Midbrain (tissue), 1 donor: ENCODE measurements around the gene SLC9A9.
A peak's percentile ranks its signal among the peaks of the same experiment; 100 is the strongest.

Experiments used
- DNase-seq: peaks from one replicate; lab custom pipeline; 2025; lab: John Stamatoyannopoulos, UW

Gene SLC9A9

DNA sequence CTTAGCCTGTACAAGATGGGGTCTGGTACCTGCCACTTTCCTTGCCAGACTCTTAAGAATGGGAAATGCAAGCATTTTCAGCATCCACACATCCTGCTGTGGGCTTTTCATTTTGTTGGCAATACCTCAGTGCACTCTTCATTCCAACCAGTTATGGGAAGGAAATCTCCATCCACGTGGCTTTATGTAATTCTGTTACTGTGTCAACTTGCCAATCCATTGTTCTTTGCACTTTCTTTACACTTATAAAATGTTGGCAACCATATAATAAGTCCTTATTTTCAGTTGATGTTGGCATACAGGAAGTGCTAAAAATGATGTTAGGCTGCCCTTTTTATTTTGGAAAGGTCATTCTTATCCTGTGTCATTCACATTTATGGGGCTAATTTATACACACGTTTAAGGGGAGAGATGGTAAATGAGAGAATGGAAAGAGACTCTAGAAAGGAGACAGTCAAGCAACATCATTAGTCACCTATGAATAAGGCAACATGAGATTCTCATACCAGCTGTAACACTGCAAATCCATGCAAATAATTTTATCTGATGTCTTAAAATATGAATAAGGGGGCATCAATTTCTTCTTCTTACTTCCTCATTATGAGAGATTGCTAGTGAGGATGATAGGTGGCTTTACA lies 490.0 kb downstream of the SLC9A9 start:
- no peak for DNase-seq

DNA sequence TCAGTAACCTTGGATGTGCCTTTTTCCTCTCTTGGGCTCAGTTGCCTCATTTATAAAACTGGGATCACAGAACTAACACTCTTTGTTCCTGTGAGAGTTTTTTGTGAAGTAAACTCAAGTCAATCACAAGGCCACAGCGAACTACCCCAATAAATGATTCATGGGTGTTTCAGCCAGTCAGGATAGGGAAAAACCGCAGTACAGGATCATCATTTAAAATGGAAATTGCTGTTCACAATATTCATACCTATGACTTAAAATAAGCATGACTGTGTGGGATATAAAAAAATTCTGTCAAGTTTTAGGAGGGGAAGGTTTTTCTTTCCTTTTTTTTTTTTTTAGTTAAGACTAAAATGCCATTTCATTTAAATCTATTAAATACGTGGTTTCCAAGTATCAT lies 490.6 kb downstream of the SLC9A9 start:
- no peak for DNase-seq

DNA sequence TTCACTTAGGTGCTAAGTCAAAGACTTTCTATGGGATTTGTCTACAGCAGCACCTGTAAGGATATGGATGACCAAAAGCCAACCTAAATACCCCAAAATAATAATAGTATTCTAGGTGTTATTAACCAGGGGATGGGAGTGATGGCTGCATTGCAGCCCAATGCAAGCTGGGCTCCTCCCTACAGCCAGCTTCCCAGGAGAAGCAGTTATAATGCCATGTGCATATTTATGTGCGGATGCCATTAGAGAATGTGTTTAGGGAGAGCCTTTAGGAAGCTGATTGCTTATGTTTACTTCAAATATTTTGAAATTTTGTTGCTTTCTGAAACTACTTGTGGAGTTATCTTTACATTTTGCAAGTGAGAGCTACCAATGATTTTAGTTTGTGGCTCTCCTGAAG lies 491.4 kb downstream of the SLC9A9 start:
- DNase-seq, result no peak

- DNase-seq, result no peak
Observed at GRCh38 chr3:143354342-143354741, 493.9 kb downstream of the SLC9A9 start.

DNA sequence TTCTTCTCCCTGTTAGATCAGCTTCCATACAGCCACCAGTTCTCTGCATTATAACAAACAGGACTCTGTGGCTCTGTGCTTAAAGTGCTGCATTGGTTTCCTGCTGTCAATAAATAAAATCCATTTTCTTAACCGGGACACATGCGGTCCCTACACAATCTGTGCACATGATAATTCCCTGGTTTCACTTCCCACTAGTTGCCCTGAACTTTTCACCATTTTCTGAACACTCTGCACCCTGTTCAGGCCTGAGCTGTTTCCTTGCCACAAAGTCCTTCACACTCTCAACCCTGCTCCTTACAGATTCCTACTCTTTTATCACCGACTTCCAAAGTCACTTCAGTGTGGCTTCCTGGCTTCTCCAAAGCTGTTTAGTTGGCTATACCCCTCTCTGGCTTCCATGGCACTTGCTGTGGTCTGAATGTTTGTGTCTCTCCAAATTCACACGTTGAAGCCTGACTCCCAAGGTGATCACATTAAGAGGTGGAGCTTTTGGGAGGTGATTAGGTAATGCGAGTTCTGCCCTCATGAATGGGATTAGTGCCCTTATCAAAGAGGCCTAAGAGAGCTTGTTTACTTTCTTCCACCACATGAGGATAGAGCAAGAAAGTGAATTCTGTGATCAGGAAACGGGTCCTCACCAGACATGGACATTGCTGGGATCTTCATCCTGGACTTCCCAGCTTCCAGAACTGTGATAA lies 495.3 kb downstream of the SLC9A9 start:
- DNase-seq, result no peak

DNA sequence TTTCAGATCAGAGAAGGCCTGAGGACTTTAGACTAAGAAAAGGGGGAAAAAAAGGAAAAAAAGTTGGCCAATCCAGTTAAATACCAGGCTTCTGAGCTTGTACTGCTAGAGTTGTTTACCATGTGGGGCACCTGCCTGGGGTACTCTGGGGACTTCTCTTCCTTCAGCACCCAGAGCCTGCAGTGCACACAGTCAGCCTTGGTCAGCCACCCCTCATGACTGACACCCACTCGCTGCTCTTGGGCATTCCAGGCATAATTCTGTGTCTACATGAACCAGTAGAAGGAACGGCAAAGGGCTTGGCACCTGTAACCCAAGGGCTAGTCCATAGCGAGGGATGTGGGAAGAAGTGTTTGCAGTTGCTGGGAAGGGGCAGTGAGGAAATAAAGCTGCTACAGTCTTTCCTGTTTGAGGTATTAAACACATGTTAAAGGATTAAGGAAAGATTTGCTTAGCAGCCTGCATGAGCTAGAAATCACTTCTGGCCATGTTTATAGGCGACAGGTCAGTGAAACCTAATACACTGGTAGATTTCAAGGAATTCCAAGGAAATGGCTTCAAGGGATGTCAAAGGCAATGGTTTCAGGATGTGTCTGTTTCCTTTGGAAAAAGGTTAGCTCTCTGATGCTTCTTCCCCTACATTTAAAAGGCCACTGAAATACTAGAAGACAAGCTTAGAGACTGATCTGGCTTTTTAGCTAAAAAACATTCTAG lies 496.2 kb downstream of the SLC9A9 start:
- no peak for DNase-seq

DNA sequence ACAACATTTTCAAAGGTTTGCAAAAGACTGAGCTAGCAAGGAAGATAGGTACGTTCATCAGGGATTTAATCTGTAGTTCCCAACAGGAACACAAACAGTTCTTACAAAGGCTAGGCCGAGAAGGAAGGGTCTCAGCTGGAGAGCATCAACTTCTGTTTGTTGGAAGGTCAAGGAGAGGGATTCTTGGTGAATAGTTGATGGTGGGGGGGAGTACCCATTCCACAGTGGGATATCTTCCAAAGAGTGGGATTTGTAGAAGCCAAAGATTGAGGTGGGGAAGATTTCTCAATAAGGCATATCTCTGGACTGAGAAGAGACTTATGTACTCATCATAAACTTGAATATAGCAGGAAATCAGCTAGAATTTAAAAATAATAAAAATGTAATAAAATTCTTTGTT lies 496.9 kb downstream of the SLC9A9 start:
- DNase-seq, result no peak

DNA sequence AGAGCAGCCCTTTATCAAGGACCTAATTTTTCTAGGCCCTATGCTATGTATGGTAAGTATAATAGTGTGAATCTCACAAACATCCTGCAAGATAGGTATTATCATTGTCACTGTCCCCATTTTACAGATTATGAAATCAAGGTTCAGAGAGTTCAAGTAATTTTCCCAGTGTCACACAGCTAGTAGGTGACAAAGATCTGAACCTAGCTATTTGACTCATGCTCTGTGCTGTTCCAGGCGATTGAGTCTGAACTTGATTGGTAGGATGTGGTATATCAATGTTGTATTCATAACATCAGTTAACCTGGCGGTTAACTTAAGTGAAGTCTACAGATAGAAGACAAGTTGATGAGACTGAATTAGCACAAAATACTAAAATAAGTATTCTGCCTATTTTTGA lies 498.8 kb downstream of the SLC9A9 start:
- no peak for DNase-seq

DNA sequence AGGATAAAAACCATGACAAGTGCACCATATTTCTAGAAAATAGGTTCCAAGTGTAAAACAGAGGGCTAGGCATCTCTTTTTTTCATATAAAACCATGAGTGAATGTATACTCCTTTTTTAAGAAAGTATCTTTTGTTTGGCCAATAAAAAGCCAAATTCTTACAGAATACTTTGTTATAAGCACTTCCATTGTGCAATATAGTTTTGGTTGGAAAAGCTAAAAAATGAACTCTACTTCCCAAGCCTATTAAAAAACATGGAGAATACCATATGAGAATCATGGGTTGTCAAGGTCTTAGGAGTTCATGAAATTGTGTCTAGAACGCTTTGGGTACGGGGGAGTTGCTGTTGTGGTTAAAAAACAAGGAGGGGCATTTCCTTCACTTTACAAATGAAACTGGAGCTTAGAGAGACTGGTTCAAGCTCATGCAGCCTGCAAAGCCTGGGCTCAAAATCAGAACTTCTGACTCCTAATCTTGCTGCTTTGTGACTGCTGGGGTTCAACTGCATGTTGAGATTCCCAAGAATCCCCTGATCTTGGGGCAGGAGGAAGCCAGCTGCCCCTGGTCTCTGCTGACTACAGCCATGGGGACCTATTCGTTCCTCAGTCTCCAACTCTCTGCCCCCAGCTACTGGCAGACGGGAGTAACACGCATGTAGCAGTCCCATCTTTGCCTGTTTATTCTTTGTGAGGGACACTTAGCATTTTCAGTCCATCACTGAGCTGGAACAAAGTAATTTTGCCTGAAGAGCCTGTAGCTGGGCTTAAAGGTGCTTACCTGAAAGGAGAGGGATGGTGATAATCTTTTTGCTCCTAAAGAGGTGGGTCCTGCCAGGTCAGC lies 499.6 kb downstream of the SLC9A9 start:
- no peak for DNase-seq

DNA sequence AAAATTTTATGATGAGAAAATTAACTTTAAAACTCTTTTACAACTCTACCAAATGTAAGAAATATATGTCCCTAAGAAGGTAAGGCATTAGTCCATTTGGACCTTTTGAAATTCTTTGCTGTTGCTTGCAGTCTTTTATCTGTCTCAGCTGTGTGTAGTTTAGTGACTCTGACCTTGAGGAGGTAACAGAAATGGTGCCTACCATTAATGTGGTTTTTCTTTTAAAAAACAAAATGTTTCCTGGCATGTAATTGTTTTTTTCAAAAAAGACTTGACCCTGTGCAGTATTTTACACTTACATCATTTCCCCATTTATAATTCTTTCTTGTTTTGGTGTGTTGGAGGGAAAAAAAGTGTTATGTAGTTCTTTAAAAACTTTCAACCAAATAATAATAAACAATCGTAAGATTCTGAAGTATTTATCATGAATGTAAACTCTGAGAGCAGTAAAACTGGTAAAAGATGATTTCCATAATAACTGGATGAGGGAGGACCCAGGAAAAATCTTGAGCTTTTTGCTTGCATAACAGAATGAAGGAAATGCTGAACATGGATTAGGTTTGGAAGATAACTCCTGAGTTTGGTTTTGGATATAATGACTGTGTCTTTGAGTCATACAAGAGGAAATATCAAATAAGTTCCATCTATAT lies 503.6 kb downstream of the SLC9A9 start:
- no peak for DNase-seq

DNA sequence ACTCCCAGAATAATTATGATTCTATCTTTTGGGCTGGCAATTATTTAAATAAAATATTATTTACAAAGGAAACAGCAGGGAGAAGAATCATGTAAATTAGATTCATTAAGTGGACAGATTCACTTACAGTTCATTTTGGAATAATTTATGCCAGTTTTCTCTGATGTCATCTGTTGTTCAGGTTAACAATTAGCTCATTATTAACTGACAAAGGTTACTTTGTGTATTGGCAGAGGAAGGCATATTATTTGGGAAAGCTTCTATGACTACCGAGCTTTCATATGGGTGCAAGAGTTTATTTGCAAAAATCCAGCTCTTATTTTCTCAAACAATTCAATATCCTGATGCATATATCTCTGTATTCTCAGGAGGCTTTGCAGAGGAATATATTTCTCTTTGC lies 504.3 kb downstream of the SLC9A9 start:
- DNase-seq, result peak; percentile 25

- DNase-seq, result no peak
Observed at GRCh38 chr3:143343031-143343430, 505.2 kb downstream of the SLC9A9 start.

DNA sequence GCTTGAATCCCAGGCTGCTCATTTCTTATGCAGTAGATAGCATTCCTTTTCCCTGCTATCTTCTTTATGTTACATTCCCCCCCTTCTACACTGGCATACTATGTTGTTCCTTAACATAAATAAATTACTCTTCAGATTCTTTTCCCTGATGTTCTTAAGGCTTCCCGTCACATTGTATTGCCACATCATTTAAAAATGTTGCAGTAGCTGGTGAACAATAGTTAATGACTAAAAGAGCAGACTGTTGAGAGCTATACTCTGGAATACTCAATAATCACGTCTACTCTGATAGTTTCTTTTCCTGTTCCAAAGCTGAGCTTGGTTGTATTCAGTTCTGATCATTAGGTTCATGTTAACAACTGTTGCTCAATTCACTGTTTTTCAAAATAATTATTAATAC lies 508.8 kb downstream of the SLC9A9 start:
- no peak for DNase-seq

DNA sequence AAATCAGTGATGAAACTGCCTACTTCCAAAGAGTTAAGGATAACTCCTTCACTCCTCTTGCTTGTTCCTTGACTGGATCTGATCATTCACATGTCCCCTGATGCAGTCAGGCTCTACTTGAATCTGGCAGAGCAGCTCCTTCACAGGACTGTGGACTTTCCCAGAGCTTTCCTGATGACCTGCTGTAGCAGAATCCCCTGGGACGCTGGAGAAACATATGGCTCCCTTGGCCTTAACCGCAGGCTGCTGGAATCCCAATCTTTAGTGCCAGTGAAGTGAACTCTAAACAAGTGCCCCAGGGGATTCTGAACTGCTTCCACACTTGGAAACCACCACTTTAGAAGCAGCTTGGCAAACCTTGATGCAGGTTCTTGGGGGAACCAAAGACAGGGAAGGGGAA lies 510.9 kb downstream of the SLC9A9 start:
- DNase-seq, result no peak

GRCh38 chr3:143334231-143334630 lies 514.0 kb downstream of the SLC9A9 start:
- no peak for DNase-seq

- no peak for DNase-seq
Observed at GRCh38 chr3:143333367-143333766, 514.9 kb downstream of the SLC9A9 start.

DNA sequence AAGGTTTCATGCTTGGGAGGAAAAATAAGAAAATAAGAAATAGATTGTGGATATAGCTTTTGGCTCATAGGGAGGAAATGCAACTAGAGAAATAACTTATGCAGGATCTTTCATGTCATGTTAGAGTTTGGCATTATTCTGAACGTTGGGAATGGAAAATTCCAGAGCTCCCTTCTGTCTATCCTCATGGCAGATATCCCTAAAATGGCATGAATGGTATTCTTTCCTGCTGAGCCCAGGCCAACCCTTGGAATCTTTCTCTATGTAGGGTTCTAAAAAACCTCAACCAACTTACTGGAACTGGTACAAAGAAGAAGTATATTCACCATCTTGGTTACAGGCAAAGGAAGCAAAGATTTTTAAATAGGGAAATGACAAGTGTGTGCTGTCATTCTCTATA lies 516.2 kb downstream of the SLC9A9 start:
- no peak for DNase-seq

- no peak for DNase-seq
Observed at GRCh38 chr3:143331350-143331749, 516.9 kb downstream of the SLC9A9 start.

DNA sequence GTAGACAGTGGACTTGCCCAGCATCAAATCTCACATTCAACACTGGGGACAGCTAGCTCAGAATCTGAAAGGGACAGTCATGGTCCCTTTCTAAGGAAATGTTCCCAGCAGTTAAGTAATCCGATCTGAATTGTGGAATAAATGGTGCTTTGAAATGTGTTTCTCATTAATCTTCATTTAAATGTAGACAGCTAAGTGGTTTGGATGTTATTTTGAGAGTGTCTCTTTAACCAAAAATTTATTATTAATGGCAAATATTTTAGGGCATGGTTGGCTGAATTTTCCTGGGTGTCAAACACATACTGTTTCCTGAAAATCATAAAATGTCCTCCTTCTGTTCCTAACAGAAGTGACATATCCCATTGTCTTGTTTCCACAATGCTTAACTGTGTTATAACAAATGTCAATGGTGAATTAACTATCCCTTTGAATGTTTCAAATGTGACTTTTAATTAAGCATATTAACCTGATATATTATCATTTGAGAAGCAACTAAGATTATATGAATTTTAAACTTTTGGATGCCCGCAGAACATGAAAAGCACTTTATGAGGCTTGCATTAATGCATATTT lies 517.9 kb downstream of the SLC9A9 start:
- peak; percentile 31 for DNase-seq

DNA sequence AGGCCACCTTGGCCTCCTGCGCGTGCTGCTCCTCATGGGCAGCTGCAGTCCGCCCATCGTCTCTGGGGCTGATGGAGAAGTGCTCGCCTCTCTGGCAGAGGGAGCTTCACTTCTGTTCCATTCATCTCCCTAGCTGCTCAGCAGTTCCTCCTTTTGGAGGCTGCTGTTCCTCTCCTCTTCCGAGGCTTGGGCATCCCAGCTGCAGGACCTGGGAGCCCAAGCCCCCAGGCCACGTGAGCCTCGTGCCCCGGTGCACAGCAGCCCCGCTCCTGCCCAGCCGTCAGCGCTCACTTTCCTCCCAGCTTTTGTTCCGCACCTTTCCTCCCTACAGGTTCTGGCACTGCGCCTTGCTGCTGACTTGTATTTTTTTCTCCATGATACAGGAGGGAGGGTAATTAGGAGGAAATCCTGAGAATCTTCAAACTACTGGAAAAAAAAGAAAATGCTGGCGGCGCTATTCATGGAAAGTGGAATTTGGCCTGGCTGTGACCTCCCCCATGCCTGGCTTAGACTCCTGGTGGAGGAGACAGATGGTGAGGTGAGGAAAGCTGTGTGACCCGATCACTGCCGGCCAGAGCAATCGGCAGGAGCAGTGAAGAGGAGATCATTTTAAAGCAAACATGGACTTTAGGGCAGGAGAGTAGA lies 518.6 kb downstream of the SLC9A9 start:
- DNase-seq, result no peak

GRCh38 chr3:143328451-143328850 lies 519.8 kb downstream of the SLC9A9 start:
- DNase-seq, result no peak
